Mucosa of descending colon (tissue), 3 donors: ENCODE measurements around the gene AKR1E2. TPM values are rescaled to one million over a fixed set of nuclear protein-coding genes. Genes with fewer than 3 reads are reported as not detected.

Source experiments
- ATAC-seq: fragments of 200-7000 bp; cut with Tn5 transposase; one replicate; pipeline ENCODE4 v1.9.1; 2020; ENCODE audit warnings: mild to moderate bottlenecking, moderate library complexity
- DNase-seq, 3 donors: peaks; one replicate each; pipeline ENCODE4 v3.0.0-alpha.2; 2020
- H3K36me3 ChIP-seq: fragments of 200-600 bp; one replicate; pipeline ENCODE4 v1.8.0; 2021; ENCODE audit warnings: low read depth, mild to moderate bottlenecking
- H3K4me1 ChIP-seq: fragments of 200-600 bp; one replicate; pipeline ENCODE4 v1.8.0; 2021; ENCODE audit warnings: low read depth, mild to moderate bottlenecking
- H3K4me3 ChIP-seq: fragments of 200-600 bp; one replicate; pipeline ENCODE4 v1.8.0; 2021; ENCODE audit warnings: mild to moderate bottlenecking
- H3K9me3 ChIP-seq: fragments of 200-600 bp; one replicate; pipeline ENCODE4 v1.8.0; 2021; ENCODE audit warnings: mild to moderate bottlenecking
- intact Hi-C, 2 donors: fragments of 100-400 bp; cut with DNase I in 1 of 2; cut with micrococcal nuclease in 1 of 2; formaldehyde crosslinking; loops; one replicate each; pipeline versions ENCODE4 v1.11.0 to v1.11.1; 2022; cut with DNase I, micrococcal nuclease
- total RNA-seq, 3 donors: library from RNA; stranded (reverse); fragmentation: NEBNext Ultra II Directional in 2 of 3; extraction: Animal tissue kit (Norgen Biotek cat#: 25700) in 2 of 3; gene quantifications; one replicate each; pipeline versions ENCODE4 v1.2.1 to v1.2.4, GENCODE V29; 2021 to 2023
- TF ChIP-seq, protein P1 (sequence below): fragments of 200-600 bp; IDR thresholded peaks from one replicate; pipeline ENCODE4 v1.8.0; 2022; ENCODE audit warnings: antibody characterized with exemption, mild to moderate bottlenecking
- donor health status: DM: no; HTN: no; CAD: no; lungs with moderate emphysema.
- donor health status: DM: no; HTN: no; CAD: no.
- donor health status: DM: no; HTN: yes; CAD: no.

AKR1E2 gene
- total RNA-seq, 3 donors from 2014 or later, result 6.7 to 20.4 (median 8.0) TPM

DNA sequence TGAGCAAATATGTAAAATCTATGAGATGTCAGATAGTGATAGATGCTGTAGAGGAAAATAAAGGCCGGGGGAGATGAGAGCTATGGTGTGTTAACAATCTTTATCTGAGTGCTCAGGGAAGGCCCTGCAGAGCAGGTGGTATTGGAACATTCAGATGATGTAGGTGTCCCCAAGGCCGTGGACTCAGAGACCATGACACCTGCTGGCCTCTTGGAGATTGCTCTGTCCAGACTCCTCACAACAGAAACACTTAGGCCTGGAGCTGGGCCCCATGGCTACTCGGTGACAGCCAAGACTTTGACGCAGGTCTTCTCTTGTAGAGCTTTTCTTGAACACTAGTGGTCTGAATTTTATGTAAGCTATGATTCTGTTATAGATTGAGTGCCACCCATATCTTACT, 13.3 kb downstream of the AKR1E2 start:
- ATAC-seq, result no peak
- no peak for DNase-seq
- TF ChIP-seq, protein P1, sequence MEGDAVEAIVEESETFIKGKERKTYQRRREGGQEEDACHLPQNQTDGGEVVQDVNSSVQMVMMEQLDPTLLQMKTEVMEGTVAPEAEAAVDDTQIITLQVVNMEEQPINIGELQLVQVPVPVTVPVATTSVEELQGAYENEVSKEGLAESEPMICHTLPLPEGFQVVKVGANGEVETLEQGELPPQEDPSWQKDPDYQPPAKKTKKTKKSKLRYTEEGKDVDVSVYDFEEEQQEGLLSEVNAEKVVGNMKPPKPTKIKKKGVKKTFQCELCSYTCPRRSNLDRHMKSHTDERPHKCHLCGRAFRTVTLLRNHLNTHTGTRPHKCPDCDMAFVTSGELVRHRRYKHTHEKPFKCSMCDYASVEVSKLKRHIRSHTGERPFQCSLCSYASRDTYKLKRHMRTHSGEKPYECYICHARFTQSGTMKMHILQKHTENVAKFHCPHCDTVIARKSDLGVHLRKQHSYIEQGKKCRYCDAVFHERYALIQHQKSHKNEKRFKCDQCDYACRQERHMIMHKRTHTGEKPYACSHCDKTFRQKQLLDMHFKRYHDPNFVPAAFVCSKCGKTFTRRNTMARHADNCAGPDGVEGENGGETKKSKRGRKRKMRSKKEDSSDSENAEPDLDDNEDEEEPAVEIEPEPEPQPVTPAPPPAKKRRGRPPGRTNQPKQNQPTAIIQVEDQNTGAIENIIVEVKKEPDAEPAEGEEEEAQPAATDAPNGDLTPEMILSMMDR, result no peak
- no peaks in the 10 kb centered on the region for H3K36me3 ChIP-seq
- no peaks in the 10 kb centered on the region for H3K4me1 ChIP-seq
- H3K4me3 ChIP-seq, result no peak overlapping the region
- no peaks in the 10 kb centered on the region for H3K9me3 ChIP-seq
- intact Hi-C loops, result no loop called here

DNA sequence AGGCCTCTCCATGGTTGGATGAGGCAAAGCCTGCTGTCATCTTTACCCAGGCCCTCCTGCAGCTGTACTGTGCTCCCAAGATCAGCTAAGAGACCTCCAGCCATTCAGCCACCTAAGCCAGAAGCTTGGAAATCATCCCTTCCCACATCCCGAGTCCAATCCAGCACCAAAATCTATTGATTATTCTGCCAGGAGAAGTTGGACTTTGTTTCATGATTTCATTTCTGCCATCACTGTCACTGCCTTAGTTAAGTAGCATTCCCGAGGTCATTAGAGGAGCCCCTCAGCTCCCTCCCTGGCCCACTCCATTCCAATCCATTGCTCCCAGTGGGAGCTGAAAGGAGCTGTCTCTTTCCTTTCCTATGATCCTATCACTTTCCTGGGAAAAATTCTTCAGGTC, 14.1 kb downstream of the AKR1E2 start:
- H3K9me3 ChIP-seq, result no peaks in the 10 kb centered on the region
- no peaks in the 10 kb centered on the region for H3K4me1 ChIP-seq
- DNase-seq, result no peak
- TF ChIP-seq, protein P1, result no peak
- ATAC-seq, result no peak
- no peaks in the 10 kb centered on the region for H3K36me3 ChIP-seq
- intact Hi-C loops, result loop anchor here in 1 of 2 donors (10.0 kb wide), 2 partner anchors 265 to 585 kb away; no protein-coding TSS in a partner anchor
- H3K4me3 ChIP-seq, result no peak overlapping the region

DNA sequence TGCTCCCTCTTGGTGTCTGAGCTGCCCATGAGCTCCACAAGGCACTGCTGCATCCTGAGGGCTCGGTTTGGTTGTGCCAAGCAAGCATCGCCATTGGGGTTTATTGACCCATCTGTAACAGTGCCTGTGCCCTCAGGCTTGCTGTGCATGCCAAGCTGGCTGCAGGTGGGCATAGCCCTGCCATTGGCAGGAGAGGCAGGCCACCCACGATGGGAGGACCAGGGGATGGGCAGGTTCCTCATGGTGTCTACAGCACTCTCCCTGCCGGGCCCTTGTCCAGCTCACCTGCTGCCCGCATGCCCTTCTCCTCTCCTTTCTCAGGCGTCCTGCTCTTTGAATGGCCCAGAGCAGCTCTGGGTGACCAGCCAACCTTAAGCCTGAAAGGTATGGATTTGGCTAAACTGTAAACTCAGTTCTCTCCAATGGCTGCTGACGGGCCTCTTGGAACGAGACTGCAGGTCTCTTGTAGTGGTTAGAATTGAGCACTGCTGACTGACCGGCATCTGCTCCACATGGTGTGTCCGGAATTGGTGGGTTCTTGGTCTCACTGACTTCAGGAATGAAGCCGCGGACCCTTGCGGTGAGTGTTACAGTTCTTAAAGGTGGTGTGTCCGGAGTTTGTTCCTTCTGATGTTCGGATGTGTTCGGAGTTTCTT, 17.6 kb downstream of the AKR1E2 start:
- Histone ChIP-seq H3K4me3 (no peak overlapping the region), H3K9me3 (no peaks in the 10 kb centered on the region), H3K36me3 (no peaks in the 10 kb centered on the region), H3K4me1 (no peaks in the 10 kb centered on the region)
- DNase-seq (no peak), ATAC-seq (no peak)
- intact Hi-C loops, result loop anchor here in 1 of 2 donors (10.0 kb wide), 2 partner anchors 261 to 581 kb away; no protein-coding TSS in a partner anchor
- TF ChIP-seq, protein P1, result no peak

DNA sequence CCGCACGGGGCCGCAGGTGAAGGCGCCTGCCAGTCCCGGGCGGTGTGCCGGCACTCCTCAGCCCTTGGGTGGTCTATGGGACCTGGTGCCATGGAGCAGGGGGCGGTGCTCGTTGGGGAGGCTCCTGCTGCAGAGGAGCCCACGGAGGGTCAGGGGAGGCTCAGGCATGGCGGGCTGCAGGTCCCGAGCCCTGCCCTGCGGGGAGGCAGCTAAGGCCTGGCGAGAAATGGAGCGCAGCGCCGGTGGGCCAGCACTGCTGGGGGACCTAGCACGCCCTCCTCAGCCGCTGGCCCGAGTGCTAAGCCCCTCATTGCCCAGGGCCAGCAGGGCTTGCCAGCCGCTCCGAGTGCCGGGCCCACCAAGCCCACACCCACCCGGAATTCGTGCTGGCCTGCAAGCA, 18.9 kb downstream of the AKR1E2 start:
- Histone ChIP-seq H3K4me3 (no peak overlapping the region), H3K4me1 (no peaks in the 10 kb centered on the region), H3K36me3 (no peaks in the 10 kb centered on the region), H3K9me3 (no peaks in the 10 kb centered on the region)
- TF ChIP-seq, protein P1, result no peak
- ATAC-seq (no peak), DNase-seq (no peak)
- intact Hi-C loops, result loop anchor here in 1 of 2 donors (5.0 to 10.0 kb wide), 3 partner anchors 260 to 580 kb away; no protein-coding TSS in a partner anchor

DNA sequence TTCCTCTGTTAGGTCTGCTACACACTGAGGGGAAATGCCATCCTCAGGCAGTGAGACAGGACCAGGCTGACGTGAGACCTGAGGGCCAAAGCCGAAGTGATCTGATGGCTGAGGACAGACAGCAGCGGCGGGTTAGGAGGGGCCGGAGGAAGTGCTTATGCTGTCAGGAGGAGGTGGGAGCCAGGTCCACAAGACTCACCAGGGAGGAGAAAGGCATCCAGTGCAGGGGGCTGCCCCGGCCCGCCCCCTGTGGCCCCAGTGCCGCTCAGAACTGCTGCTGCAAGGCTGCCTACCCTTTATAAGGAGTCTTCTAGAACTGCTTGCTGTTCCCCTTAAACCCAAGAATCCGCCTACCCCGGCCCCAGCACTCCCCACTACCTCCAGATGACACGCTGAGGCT, 19.8 kb downstream of the AKR1E2 start:
- Histone ChIP-seq H3K36me3 (no peaks in the 10 kb centered on the region), H3K4me1 (no peaks in the 10 kb centered on the region), H3K9me3 (no peaks in the 10 kb centered on the region), H3K4me3 (no peak overlapping the region)
- intact Hi-C loops, result loop anchor here in 1 of 2 donors (5.0 to 10.0 kb wide), 3 partner anchors 259 to 579 kb away; no protein-coding TSS in a partner anchor
- ATAC-seq (no peak), DNase-seq (no peak)
- TF ChIP-seq, protein P1, result no peak
